Amygdala (tissue), 56 donors: ENCODE data around the gene SPATA31D3.
"Not testable (repeated sequence)": the region's sequence is repeated elsewhere in the genome, so short reads cannot be mapped to it uniquely, and the experiment has no call there.

Experiments used
- DNase-seq, 56 donors: peaks; one replicate each; lab custom pipeline; 2025; lab: John Stamatoyannopoulos, UW

Gene SPATA31D3

DNA sequence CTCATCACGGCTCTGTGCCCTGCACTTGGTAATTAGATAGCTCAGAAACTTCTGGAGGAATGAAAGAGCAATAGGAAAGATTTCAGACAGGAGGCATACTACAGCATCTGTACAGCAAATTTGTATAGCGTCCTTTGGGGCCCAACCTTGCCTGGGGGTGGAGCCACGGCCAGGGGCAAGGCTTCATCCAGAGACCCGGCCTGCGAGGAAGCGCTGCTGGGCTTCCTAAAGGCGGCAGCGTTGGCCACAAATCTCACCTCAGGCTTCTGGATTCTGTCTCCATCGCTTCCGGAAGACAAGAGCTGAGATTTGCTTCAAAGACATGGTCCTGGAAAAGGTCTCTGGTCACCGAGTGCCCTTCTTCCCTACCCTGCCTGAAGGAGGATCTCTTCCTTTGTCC, 33.1 kb downstream of the SPATA31D3 start:
- no peak for DNase-seq

GRCh38 chr9:81979196-81979595, 35.9 kb downstream of the SPATA31D3 start:
- DNase-seq, result no peak

GRCh38 chr9:81980568-81980967, 37.3 kb downstream of the SPATA31D3 start:
- DNase-seq, result no peak

- no peak for DNase-seq
These were observed 38.6 kb downstream of the SPATA31D3 start for GRCh38 chr9:81981883-81982282.

- DNase-seq, result no peak
These were observed 41.6 kb downstream of the SPATA31D3 start for GRCh38 chr9:81984928-81985327.

GRCh38 chr9:81986051-81986450, 42.8 kb downstream of the SPATA31D3 start:
- DNase-seq, result no peak

GRCh38 chr9:81988472-81988871, 45.2 kb downstream of the SPATA31D3 start, which contains the start of gene SPATA31D1:
SPATA31D1 (plus strand) TSS chr9:81988772; CDS start chr9:81988819, 47 bp downstream.
- DNase-seq, result not testable (repeated sequence)

DNA sequence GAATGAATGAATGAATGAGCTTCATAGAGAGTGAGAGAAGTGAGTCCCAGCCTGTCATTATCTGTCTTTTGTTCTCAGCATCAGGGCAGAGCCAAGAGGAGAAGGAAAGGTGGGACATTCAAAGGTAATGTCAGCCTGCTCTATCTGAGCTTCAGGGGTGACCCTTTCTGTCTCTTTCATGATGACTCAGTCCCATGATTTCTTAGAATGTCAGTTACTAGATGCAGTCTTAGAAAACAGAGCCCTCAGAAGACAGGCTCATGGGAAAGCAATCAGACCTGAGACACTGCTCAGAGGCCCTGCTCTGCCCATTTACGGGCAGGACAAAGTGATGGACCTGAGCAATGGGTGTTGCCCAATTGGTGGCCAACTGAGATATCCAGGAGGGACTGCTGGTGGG, 46.4 kb downstream of the SPATA31D3 start:
- DNase-seq, result no peak

GRCh38 chr9:81993656-81994055, 50.4 kb downstream of the SPATA31D3 start:
- no peak for DNase-seq
